Right hindlimb (tissue), 1 donor: ENCODE results near the gene NAA40.
A peak's percentile ranks its signal among the peaks of the same experiment; 100 is the strongest.

ENCODE experiments used
- DNase-seq: peaks from one replicate; pipeline ENCODE4 v3.0.0-alpha.2; 2018

Gene NAA40

GRCh38 chr11:63938479-63939396, at the start of gene NAA40:
Gene NAA40, plus strand, starts transcription at chr11:63939002. Its CDS starts 95 bp downstream, at chr11:63939097.
- peak; percentile 95 for DNase-seq

- no peak for DNase-seq
These were observed 49.5 kb upstream of the NAA40 start for GRCh38 chr11:63889344-63889743.

GRCh38 chr11:63890368-63890767, 48.4 kb upstream of the NAA40 start:
- DNase-seq: no peak

- no peak for DNase-seq
These were observed 46.6 kb upstream of the NAA40 start for GRCh38 chr11:63892228-63892627.

- no peak for DNase-seq
These were observed 45.4 kb upstream of the NAA40 start for GRCh38 chr11:63893355-63893754.

GRCh38 chr11:63896071-63896470, 42.7 kb upstream of the NAA40 start:
- DNase-seq: no peak

- DNase-seq: no peak
These were observed 41.2 kb upstream of the NAA40 start for GRCh38 chr11:63897459-63898146.

- DNase-seq: no peak
These were observed 37.1 kb upstream of the NAA40 start for GRCh38 chr11:63901660-63902059.

GRCh38 chr11:63903884-63904283, 34.9 kb upstream of the NAA40 start:
- no peak for DNase-seq

DNA sequence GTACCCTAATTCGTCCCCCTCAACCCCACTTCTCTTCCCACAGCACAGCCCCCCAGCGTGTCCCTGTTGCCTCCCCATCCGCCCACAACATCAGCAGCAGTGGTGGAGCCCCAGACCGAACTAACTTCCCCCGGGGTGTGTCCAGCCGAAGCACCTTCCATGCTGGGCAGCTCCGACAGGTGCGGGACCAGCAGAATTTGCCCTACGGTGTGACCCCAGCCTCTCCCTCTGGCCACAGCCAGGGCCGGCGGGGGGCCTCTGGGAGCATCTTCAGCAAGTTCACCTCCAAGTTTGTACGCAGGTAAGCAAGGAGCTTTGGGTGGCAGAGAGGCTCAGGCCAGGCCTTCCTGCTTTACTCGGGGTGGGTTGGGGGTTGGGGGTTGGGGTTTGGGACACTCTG, 34.1 kb upstream of the NAA40 start:
- no peak for DNase-seq

- DNase-seq: no peak
These were observed 33.6 kb upstream of the NAA40 start for GRCh38 chr11:63905179-63905578.

DNA sequence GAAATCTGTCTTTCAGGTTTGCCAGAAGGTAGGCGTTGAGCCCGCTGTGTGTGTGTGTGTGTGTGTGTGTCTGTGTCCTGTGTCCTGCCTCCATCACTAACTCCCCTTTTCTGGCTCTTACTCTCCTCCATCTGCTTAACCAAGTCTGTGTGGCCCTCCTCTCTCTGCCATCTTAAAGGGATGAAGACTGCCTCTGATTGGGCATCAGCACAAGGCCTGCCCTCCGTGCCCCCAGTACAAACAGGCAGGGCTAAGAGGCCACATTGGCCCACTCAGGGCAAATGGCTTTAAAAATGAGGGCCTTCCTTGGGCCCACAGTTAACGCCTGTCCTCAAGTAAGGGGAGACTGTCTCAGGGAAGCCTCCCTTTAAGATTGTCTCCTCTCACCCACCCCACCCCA, 32.7 kb upstream of the NAA40 start:
- no peak for DNase-seq

GRCh38 chr11:63906585-63906984, 32.2 kb upstream of the NAA40 start:
- no peak for DNase-seq

DNA sequence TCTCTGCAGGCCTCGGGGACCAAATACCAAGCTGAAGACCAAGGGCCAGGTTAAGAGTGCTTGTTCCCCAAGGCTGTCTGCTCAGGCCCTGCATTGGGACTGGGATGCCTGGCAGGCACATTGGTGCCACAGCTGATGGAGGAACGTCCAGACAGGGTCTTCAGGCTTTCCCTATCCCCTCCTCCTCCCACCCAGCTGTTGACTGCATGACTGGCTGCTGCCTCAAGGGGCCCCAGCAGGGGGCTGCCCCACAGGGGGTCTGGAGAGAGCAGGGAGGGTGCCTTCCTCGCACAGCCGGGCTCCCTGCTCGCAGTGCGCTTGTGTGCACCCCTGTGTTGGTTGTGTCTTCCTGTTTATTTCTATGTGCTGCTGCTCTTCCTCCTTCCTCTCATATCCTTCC, 31.7 kb upstream of the NAA40 start:
- DNase-seq: no peak

DNA sequence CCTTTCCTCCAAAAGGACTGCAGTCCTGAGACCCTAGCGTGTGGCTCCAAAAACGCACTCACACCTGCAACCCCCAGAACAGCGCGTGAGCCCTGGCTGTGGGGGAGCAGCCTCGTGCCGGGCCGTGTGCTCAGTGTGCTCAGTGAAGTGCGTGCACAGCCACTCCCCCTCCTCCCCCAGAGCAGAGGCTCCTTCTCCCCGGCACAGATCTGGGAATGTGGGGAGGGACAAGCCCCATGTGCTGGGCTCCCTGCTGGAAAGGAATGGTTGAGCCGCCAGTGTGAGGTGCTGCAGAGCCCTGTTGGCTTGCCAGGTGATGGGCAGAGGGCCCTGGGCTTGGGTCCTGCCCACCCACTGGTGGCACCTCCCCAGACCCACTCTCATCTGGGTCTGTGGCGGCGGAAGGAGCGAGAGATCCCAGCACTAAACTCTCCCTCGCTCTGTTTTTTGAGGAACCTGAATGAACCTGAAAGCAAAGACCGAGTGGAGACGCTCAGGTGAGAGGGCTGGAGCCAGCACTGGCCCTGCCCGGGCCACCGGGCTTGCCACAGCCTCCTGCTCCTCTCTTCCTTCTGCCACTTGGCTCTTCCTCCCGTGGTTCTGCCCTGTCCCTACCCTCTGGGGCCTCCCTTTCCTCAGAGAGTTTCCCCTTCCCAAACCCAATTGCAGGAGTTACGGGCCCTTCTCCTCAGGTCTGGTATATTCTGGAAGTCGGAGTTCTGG, 30.8 kb upstream of the NAA40 start:
- DNase-seq: no peak

GRCh38 chr11:63908631-63909401, 30.0 kb upstream of the NAA40 start:
- DNase-seq: peak; percentile 80

GRCh38 chr11:63909591-63910506, 29.0 kb upstream of the NAA40 start:
- DNase-seq: peak; percentile 79

DNA sequence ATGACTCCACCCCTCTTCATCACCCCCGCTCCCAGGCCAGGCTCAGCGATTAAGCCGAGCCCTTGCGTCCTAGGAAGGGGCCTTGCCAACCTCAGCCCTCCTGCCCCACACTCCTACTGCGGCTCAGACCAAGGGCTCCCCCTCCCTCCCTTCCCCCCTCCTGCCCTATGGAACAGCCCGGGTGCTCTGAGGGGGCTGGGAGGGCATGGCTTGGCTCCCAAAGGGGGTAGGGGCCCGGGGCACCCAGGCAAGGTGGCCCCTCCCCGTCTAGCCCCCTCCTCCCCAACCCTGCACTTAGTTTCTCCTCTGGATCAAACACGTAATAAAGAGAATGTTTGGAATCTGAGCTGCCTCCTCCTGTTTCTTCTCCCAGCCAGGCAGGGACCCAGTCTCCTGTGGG, 28.1 kb upstream of the NAA40 start:
- DNase-seq: no peak

GRCh38 chr11:63911440-63911839, 27.4 kb upstream of the NAA40 start:
- peak; percentile 34 for DNase-seq

DNA sequence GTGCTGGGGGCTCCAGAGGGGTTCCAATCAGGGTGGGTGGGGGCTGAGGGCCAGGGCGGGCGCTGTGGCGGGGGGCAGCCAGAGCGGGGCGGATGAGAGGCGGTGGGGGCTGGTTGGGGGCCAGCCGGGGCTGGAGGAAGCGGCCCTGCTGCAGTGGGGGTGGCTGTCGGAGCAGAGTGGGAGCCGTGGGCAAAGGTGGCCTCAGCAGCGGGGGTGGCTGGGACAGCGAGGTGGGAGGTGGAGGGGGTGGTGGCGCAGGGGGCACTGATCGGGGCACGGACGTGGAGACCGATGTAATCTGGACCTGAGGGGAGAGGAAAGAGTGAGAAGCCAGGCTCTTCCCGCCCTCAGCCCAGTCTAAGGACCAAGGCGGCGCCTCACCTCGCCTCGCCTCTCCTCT, 26.9 kb upstream of the NAA40 start:
- DNase-seq: no peak

GRCh38 chr11:63912678-63913077, 26.1 kb upstream of the NAA40 start:
- DNase-seq: no peak
